Muscle of back (tissue), 11 donors: ENCODE results near the gene DGKK. TPM values are rescaled to one million over a fixed set of nuclear protein-coding genes. Genes with fewer than 3 reads are reported as not detected.
"Not testable (repeated sequence)": the region's sequence is repeated elsewhere in the genome, so short reads cannot be mapped to it uniquely, and the experiment has no call there.

Experiments
- DNase-seq, 3 donors: peaks; one replicate each; pipeline versions ENCODE4 v3.0.0 to v3.0.0-alpha.2; 2013
- polyA plus RNA-seq, 10 donors: library from polyadenylated mRNA; unstranded; fragments of 120-200 nt; gene quantifications; one replicate each; pipeline ENCODE4 v1.2.1, GENCODE V29; 2013; ENCODE audit not compliant: insufficient read length in 10 of 10

DGKK gene
- polyA plus RNA-seq, 10 donors, result 0.03 to 0.07 (median 0.05) TPM; not detected in 7

DNA sequence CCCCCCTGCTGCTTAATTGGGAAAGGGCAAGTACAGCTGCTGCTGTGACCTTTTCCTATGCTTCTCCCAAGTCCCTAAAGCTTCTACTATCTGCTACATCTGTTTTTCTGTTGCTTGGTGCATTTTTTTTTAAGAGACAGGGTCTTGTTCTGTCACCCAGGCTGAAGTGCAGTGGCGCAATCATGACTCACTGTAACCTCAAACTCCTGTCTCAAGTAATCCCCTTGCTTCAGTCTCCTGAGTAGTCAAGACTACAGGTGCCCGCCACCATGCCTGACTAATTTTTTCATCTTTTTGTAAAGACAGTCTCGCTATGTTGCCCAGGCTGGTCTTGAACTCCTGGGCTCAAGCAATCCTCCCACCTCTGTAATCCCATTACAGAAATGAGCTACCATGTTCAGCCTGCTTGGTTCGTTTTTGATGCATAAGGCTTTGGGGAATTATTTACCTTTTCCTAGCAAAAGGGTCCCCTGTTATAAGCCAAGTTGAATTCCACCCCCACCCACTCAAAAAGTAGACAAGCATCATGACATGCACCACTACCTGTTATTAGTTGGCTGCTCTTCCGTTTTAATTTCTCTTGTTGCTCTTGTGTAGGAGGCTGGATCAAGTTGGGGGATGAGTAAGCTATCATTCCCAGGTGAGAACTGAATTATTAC, 39.6 kb downstream of the DGKK start:
- no peak for DNase-seq

GRCh38 chrX:50428174-50428573, 42.5 kb downstream of the DGKK start:
- DNase-seq, result no peak

- DNase-seq, result no peak
Measured at GRCh38 chrX:50407976-50408375, 62.6 kb downstream of the DGKK start.

- DNase-seq, result no peak
Measured at GRCh38 chrX:50403903-50404302, 66.7 kb downstream of the DGKK start.

- no peak for DNase-seq
Measured at GRCh38 chrX:50402886-50403285, 67.7 kb downstream of the DGKK start.

DNA sequence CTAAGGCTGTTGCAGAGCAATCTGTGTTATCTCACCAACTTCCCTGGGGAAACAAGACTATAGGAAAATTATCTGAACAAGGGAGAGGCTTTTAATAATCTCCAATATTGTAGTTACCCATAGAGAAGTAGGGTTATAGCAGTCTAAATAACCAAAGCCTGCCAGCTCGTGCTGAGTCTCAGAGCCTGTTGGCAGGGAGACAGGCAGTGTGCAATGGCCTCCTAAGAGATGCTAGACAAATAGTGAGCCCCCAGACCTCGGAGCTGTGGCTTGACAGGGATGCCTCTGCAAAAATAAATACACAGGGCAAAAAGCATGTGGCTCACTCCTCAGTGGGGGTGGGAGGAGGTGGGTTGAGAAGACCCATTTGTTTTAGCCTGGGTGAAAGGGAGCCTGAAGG, 76.7 kb downstream of the DGKK start:
- no peak for DNase-seq

GRCh38 chrX:50386520-50386919, 84.1 kb downstream of the DGKK start:
- DNase-seq, result no peak

- DNase-seq, result no peak
Measured at GRCh38 chrX:50381729-50382415, 88.8 kb downstream of the DGKK start.

DNA sequence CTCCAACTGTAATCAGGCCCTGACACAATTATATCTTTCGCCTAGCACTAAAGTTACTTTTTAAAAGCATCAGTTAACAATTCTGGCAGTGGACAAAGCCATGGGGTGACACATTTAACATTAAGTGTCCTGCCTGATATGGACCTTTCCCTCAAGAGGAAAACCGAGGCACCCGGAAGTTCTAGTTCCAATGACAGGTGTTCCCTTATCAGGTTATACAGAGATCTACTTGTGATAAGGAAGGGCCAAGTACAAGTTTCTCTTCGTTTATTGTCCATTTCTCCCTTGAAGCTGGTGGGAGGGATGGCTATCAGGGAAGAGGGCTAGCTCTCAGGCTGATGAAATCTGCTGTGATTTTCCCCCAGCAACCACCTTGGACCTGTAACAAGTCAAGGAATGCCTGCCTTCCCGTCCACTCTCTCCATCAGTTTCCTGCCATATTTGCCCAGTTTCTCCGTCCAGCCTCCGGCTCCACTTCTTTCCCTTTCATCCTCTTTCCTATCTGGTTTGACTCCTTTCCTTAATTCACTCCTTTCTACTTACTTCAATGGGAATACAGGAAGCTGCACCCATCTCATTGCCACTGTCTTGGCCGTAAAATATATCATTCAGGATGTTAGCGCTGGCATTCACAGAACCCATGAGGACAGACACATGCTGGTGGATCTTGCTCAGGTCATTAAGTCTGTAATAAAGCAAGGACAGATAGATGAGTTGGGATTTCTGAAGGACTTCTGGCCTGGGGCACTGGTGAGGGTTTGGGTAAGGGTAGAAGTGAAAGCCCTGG, 95.0 kb downstream of the DGKK start:
- no peak for DNase-seq

- no peak for DNase-seq
Measured at GRCh38 chrX:50372966-50373365, 97.7 kb downstream of the DGKK start.

DNA sequence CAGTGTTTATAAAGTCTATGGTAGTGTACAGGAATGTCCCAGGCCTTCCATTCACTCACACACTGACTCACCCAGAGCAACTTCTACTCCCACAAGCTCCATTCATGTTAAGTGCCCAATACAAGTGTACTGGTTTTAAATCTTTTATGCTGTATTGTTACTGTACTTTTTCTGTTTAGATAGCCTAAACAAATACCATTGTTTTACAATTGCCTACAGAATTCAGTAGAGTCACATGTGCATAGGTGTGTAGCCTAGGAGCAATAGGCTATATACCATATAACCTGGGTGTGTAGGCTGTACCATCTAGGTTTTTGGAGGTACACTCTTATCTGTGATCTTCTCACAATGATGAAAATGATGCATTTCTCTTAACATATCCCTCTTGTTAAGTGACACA, 126.7 kb downstream of the DGKK start:
- no peak for DNase-seq

DNA sequence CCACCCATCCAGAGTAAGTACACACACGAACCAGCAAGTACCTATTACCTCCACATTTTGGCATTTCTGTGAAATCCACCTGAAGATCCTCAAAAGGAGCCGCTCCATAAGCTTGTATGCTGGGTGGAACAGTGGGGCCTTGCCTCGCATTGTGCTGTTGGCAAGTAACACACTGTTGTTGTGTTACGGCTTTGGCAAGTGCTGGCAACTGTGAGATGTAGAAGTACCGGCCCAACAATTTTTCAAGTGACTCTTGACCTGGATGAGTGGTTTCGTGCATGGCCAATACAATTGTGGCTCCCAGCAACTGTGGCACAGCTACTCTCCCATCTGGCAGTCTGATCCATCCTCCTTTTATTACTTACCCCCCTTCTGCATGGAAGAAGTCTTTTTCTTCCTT, 137.3 kb downstream of the DGKK start:
- no peak for DNase-seq

GRCh38 chrX:50332668-50333067, 138.0 kb downstream of the DGKK start:
- DNase-seq, result not testable (repeated sequence)

DNA sequence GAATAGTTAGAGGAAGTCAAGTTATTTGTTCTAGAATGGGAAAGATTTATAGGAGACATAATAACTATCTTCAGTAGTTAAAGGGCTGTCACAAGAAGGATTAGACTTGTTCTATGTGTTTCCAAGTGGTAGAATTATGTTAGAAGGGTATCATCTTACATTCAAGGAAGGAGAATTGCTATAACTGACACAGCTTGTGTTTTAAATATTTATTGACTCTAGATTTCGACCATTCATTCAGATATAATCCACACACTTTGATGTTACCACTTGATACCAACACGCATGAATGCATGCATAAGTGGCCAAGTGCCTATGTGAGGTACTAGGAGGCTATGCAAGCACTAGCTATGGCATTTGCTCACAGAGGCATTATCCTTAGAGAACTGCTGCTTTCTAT, 143.4 kb downstream of the DGKK start:
- DNase-seq, result no peak
